ENCODE measurements around the gene CDH4. TPM values are rescaled to one million over a fixed set of nuclear protein-coding genes. Genes with fewer than 3 reads are reported as not detected.

The CDH4 gene
- total and polyA plus RNA-seq, 9 donors = 0.12 to 4.4 (median 0.36) TPM

DNA sequence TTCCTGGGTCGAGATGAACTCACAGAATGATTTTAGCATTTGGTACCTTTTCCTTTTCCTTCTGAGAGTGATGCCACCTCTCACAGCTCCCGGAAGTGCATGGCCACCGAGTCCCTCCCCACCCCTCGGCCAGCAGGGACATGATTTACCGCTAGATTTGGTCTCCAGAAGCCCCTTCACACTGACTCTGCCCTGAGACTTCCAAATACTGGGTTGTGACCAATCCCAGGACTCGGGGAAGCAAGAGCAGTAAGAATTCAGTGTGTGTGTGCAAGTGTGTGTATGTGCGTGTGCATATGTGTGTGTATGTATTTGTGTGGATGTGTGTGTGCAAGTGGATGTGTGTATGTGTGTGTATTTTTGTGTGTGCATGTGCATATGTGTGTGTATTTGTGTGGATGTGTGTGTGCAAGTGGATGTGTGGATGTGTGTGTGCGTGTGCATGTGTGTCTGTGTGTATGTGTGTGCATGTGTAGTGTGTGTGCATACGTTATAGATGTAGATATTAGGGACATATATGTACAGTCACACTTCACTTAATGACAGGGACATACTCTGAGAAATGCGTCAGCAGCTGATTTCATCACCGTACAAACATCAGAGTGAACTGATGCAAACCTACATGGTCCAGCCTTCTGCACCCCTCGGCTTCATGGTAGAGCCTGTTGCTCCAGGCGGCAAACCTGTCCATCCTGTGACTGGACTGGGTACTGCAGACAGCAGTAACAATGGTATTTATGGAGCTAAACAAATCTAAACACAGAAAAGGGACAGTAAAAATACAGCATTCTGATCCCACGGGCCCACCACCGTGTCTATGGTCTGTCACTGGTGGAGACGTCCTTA lies 439.2 kb downstream of the CDH4 start:
- WGBS, 3 donors = 76 to 79% (median 78%) methylated on average over 16 of the region's 16 CpGs
- DNase-seq = no peak
- no peaks in the 10 kb centered on the region for H3K9me3 ChIP-seq
- intact Hi-C loops (cut with DNase I) = no loop called here
- no peaks in the 10 kb centered on the region for H3K36me3 ChIP-seq
- H3K4me1 ChIP-seq (ENCODE audit: insufficient read depth) = no peaks in the 10 kb centered on the region
- H3K27ac ChIP-seq = no peak overlapping the region
- no peaks in the 10 kb centered on the region for H3K27me3 ChIP-seq
- H3K4me3 ChIP-seq = no peak overlapping the region
- TF ChIP-seq, protein P1, sequence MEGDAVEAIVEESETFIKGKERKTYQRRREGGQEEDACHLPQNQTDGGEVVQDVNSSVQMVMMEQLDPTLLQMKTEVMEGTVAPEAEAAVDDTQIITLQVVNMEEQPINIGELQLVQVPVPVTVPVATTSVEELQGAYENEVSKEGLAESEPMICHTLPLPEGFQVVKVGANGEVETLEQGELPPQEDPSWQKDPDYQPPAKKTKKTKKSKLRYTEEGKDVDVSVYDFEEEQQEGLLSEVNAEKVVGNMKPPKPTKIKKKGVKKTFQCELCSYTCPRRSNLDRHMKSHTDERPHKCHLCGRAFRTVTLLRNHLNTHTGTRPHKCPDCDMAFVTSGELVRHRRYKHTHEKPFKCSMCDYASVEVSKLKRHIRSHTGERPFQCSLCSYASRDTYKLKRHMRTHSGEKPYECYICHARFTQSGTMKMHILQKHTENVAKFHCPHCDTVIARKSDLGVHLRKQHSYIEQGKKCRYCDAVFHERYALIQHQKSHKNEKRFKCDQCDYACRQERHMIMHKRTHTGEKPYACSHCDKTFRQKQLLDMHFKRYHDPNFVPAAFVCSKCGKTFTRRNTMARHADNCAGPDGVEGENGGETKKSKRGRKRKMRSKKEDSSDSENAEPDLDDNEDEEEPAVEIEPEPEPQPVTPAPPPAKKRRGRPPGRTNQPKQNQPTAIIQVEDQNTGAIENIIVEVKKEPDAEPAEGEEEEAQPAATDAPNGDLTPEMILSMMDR (IDR thresholded peaks at IDR 0.05) = no peak
- TF ChIP-seq EP300 (IDR thresholded peaks at IDR 0.05) = no peak
- TF ChIP-seq POLR2A (IDR thresholded peaks at IDR 0.05) = no peak

GRCh38 chr20:61691978-61692377 lies 439.9 kb downstream of the CDH4 start:
- Histone ChIP-seq H3K4me1 (ENCODE audit: insufficient read depth) (no peaks in the 10 kb centered on the region), H3K36me3 (no peaks in the 10 kb centered on the region), H3K27me3 (no peaks in the 10 kb centered on the region), H3K4me3 (no peak overlapping the region), H3K9me3 (no peaks in the 10 kb centered on the region), H3K27ac (no peak overlapping the region)
- no peak for DNase-seq
- TF ChIP-seq EP300 (IDR thresholded peaks at IDR 0.05) = no peak
- TF ChIP-seq, protein P1 (IDR thresholded peaks at IDR 0.05) = no peak
- no peak for TF ChIP-seq POLR2A (IDR thresholded peaks at IDR 0.05)
- intact Hi-C loops (cut with DNase I) = no loop called here
- 71 to 86% (median 78%) methylated on average over 1 of the region's 1 CpG for WGBS, 3 donors

DNA sequence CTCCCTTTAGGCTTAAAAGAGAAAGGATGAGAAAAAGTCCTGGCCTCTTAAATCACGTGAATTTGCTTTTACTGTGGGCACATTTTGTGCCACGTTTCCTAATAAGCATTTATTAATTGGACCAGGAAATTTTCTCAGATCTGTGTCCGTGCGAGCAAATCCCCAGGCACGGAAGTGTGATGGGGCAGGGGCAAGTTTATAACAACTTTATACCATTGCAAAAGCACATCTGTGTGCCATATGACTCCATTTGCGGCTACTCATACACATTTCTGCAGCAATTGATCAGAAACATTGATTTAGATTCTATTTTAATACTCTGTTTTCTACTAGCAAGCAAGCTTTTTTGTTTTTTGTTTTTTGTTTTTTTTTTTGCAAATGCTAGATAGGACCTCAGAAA lies 440.4 kb downstream of the CDH4 start:
- no peak for TF ChIP-seq EP300 (IDR thresholded peaks at IDR 0.05)
- TF ChIP-seq, protein P1 (IDR thresholded peaks at IDR 0.05) = no peak
- H3K27me3 ChIP-seq = no peaks in the 10 kb centered on the region
- H3K4me1 ChIP-seq (ENCODE audit: insufficient read depth) = no peaks in the 10 kb centered on the region
- H3K36me3 ChIP-seq = no peaks in the 10 kb centered on the region
- DNase-seq = no peak
- H3K9me3 ChIP-seq = no peaks in the 10 kb centered on the region
- no peak overlapping the region for H3K4me3 ChIP-seq
- WGBS, 3 donors = 70 to 73% (median 72%) methylated on average over 6 of the region's 6 CpGs
- intact Hi-C loops (cut with DNase I) = no loop called here
- H3K27ac ChIP-seq = no peak overlapping the region

DNA sequence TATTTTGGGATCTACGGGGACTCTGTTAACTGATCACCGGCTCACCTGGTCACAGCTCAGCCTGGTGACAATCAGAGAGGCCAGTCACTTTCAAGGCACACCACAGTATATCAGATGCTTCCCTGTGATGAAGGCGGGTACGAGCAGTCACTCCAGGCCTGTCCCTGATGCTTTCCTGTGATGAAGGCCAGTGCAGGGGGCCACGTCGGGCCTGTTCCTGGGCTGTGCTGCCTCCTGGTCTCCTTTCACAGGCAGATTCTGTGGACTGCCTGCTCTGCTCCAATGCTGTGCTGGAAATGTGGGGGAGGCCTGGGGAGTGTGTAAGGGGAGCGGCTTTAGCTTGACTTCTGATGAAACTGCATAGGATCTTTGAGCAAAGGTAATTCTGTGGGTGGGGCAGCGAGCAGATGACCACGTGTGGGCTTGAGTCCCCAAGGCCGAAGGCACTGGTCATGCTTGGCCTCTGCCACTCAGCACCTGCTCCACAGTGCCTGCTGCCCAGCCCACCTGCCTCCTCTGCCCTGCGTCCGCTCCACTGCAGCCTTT lies 441.1 kb downstream of the CDH4 start:
- WGBS, 3 donors = 59 to 65% (median 61%) methylated on average over 12 of the region's 12 CpGs
- H3K9me3 ChIP-seq = no peaks in the 10 kb centered on the region
- intact Hi-C loops (cut with DNase I) = no loop called here
- no peak overlapping the region for H3K4me3 ChIP-seq
- no peak overlapping the region for H3K27ac ChIP-seq
- DNase-seq = no peak
- H3K27me3 ChIP-seq = no peaks in the 10 kb centered on the region
- no peaks in the 10 kb centered on the region for H3K36me3 ChIP-seq
- no peaks in the 10 kb centered on the region for H3K4me1 ChIP-seq (ENCODE audit: insufficient read depth)
- TF ChIP-seq POLR2A (IDR thresholded peaks at IDR 0.05) = no peak

- H3K27me3 ChIP-seq = no peaks in the 10 kb centered on the region
- no peaks in the 10 kb centered on the region for H3K9me3 ChIP-seq
- TF ChIP-seq, protein P1 (IDR thresholded peaks at IDR 0.05) = no peak
- TF ChIP-seq EP300 (IDR thresholded peaks at IDR 0.05) (no peak), POLR2A (IDR thresholded peaks at IDR 0.05) (no peak)
- H3K4me3 ChIP-seq = no peak overlapping the region
- H3K27ac ChIP-seq = no peak overlapping the region
- no peaks in the 10 kb centered on the region for H3K36me3 ChIP-seq
- no peaks in the 10 kb centered on the region for H3K4me1 ChIP-seq (ENCODE audit: insufficient read depth)
- no peak for DNase-seq
- WGBS, 3 donors = 16 to 29% (median 17%) methylated on average over 15 of the region's 15 CpGs
- intact Hi-C loops (cut with DNase I) = no loop called here
Measured at GRCh38 chr20:61694682-61695081, 442.6 kb downstream of the CDH4 start.

All from ovary (tissue), 9 donors.